PFSK-1 (cell line): Measurements from ENCODE around the gene FGF6.

ENCODE experiments used
- POLR2AphosphoS5 ChIP-seq: IDR thresholded peaks from 2 replicates; pipeline ENCODE4 v1.6.1; 2012; ENCODE audit warnings: low read depth, mild to moderate bottlenecking, control low read depth, low read length, moderate library complexity
- REST ChIP-seq, 2 experiments: IDR thresholded peaks; 2 replicates each; pipeline versions ENCODE4 v1.6.1 to v1.8.0; 2011 to 2012; ENCODE audit warnings: low read depth in 2 of 2, low read length in 2 of 2, control low read depth in 1 of 2, inconsistent platforms in 1 of 2, mild to moderate bottlenecking in 1 of 2, moderate library complexity in 1 of 2; ENCODE audit not compliant: insufficient read depth in 1 of 2
- SIN3A ChIP-seq: IDR thresholded peaks from 2 replicates; pipeline ENCODE4 v1.6.1; 2012; ENCODE audit warnings: mild to moderate bottlenecking, low read length, moderate library complexity, borderline replicate concordance; ENCODE audit not compliant: insufficient read depth
- TAF1 ChIP-seq: IDR thresholded peaks from 2 replicates; pipeline ENCODE4 v1.6.1; 2012; ENCODE audit warnings: low read length, control low read depth, borderline replicate concordance; ENCODE audit not compliant: insufficient read depth

- no peak for TF ChIP-seq POLR2AphosphoS5
- no peak for TF ChIP-seq REST (IDR thresholded peaks at IDR 0.05; ENCODE audit: insufficient read depth in 1 of 2, low read depth in 2 of 2, low read length in 2 of 2)
- TF ChIP-seq TAF1 = no peak
- TF ChIP-seq SIN3A = no peak
These were observed 57.0 kb downstream of the FGF6 start for GRCh38 chr12:4388662-4389061.
